DND-41 (cell line): ENCODE results near the gene FOXK2.

Experiments used
- CTCF ChIP-seq: IDR thresholded peaks from 2 replicates; pipeline ENCODE4 v1.5.1; 2012; ENCODE audit warnings: borderline replicate concordance, low read length, moderate library complexity, mild to moderate bottlenecking; ENCODE audit not compliant: poor library complexity, severe bottlenecking; ENCODE audit errors: extremely low read depth
- EZH2 ChIP-seq: IDR thresholded peaks from 3 replicates; pipeline ENCODE4 v1.6.1; 2012; ENCODE audit warnings: borderline replicate concordance, low read depth, mild to moderate bottlenecking, moderate library complexity, low read length, inconsistent platforms; ENCODE audit not compliant: severe bottlenecking

GRCh38 chr17:82529914-82530300 is 10.4 kb downstream of the FOXK2 start:
- TF ChIP-seq CTCF: no peak
- no peak for TF ChIP-seq EZH2
